Prostate gland (tissue), 2 donors: ENCODE data around the gene TEX22. TPM values are rescaled to one million over a fixed set of nuclear protein-coding genes. Genes with fewer than 3 reads are reported as not detected.

Source experiments
- DNase-seq: peaks from one replicate; pipeline ENCODE4 v3.0.0-alpha.2; 2019; ENCODE audit warnings: low spot score
- H3K27ac ChIP-seq, 2 donors: fragments of 200-600 bp; sonication (generic); 2 replicates each; pipeline ENCODE4 v1.5.1; 2017 to 2019
- H3K27me3 ChIP-seq: fragments of 200-600 bp; sonication (generic); replicated peaks from 2 replicates; pipeline ENCODE4 v1.5.1; 2019; ENCODE audit not compliant: insufficient read depth
- H3K36me3 ChIP-seq, 2 donors: fragments of 200-600 bp; sonication (generic); 1 replicate in 1 of 2; 2 replicates in 1 of 2; pipeline versions ENCODE4 v1.5.1 to v1.8.1; 2017 to 2019
- H3K4me1 ChIP-seq: fragments of 200-600 bp; sonication (generic); replicated peaks from 2 replicates; pipeline ENCODE4 v1.5.1; 2019
- H3K4me3 ChIP-seq, 2 donors: fragments of 200-600 bp; sonication (generic); 2 replicates each; pipeline ENCODE4 v1.5.1; 2017 to 2019
- H3K9me3 ChIP-seq: fragments of 200-600 bp; sonication (generic); 2 replicates; pipeline ENCODE4 v1.5.1; 2017
- CTCF ChIP-seq, 4 experiments: fragments of 200-600 bp in 2 of 4; fragments of 450-650 bp in 2 of 4; sonication (generic) in 2 of 4; IDR thresholded peaks; 1 replicate in 3 of 4; 2 replicates in 1 of 4; pipeline ENCODE4 v1.5.1; 2016 to 2019; ENCODE audit warnings: antibody characterized with exemption in 4 of 4, mild to moderate bottlenecking in 2 of 4, moderate library complexity in 2 of 4
- POLR2A ChIP-seq: fragments of 450-650 bp; IDR thresholded peaks from one replicate; pipeline ENCODE4 v1.6.1; 2016; ENCODE audit warnings: antibody characterized with exemption, mild to moderate bottlenecking
- POLR2AphosphoS5 ChIP-seq: sonication (generic); formaldehyde crosslinking; IDR thresholded peaks from one replicate; pipeline ENCODE4 v1.6.1; 2017; ENCODE audit warnings: antibody characterized with exemption
- WGBS: methylation state at CpG from one replicate; pipeline ENCODE4 v1.1.5; 2018; 5-methylcytosine and 5-hydroxymethylcytosine counted together
- intact Hi-C: fragments of 100-400 bp; cut with DNase I; formaldehyde crosslinking; loops from one replicate; pipeline ENCODE4 v1.14.2; 2022
- total RNA-seq, 2 donors: library from RNA; depleted of rRNA; stranded (reverse); fragments of >200 nt; gene quantifications; one replicate each; pipeline ENCODE4 v1.1.0, GENCODE V29; 2016

TEX22 gene
- total RNA-seq, 2 donors from 2014 or later: 0.57 to 0.73 TPM

- peak within 1 kb of the TSS; percentile 65 to 73 for H3K27ac ChIP-seq
- TF ChIP-seq POLR2A: no peak
- intact Hi-C loops: no loop called here
- no peak for DNase-seq
- no peaks in the 10 kb centered on the region for H3K27me3 ChIP-seq
- no peaks in the 10 kb centered on the region for H3K36me3 ChIP-seq
- 3% methylated on average over 62 of the region's 96 CpGs for WGBS
- H3K4me3 ChIP-seq: peak within 1 kb of the TSS; percentile 61 to 68
- peaks cover 10% of the 10 kb centered on the region for H3K4me1 ChIP-seq
- H3K9me3 ChIP-seq: no peaks in the 10 kb centered on the region
Measured at GRCh38 chr14:105419195-105420091, 21.1 kb downstream of the TEX22 start, which contains the start of gene MTA1. Gene MTA1, plus strand, starts transcription at chr14:105419827. Its CDS starts 209 bp downstream, at chr14:105420036.

- Histone ChIP-seq H3K9me3 (no peaks in the 10 kb centered on the region), H3K27me3 (no peaks in the 10 kb centered on the region), H3K4me1 (peaks cover 9% of the 10 kb centered on the region), H3K27ac (peak overlapping the region; percentile 55 to 61), H3K36me3 (no peaks in the 10 kb centered on the region), H3K4me3 (peak overlapping the region; percentile 61 to 68)
- intact Hi-C loops: no loop called here
- no peak for DNase-seq
- 5% methylated on average over 15 of the region's 67 CpGs for WGBS
- TF ChIP-seq CTCF (IDR thresholded peaks at IDR 0.05) (no peak), POLR2A (no peak), POLR2AphosphoS5 (no peak)
Measured at GRCh38 chr14:105420101-105420973, 22.0 kb downstream of the TEX22 start.

- H3K27me3 ChIP-seq: no peaks in the 10 kb centered on the region
- H3K36me3 ChIP-seq: no peaks in the 10 kb centered on the region
- TF ChIP-seq POLR2AphosphoS5 (no peak), CTCF (IDR thresholded peaks at IDR 0.05) (no peak), POLR2A (no peak)
- DNase-seq: no peak
- intact Hi-C loops: no loop called here
- no peaks in the 10 kb centered on the region for H3K9me3 ChIP-seq
- H3K27ac ChIP-seq: peak overlapping the region; percentile 55 to 61
- H3K4me1 ChIP-seq: peaks cover 9% of the 10 kb centered on the region
- 35% methylated on average over 23 of the region's 23 CpGs for WGBS
- peak overlapping the region; percentile 61 to 68 for H3K4me3 ChIP-seq
Measured at GRCh38 chr14:105420974-105421674, 22.8 kb downstream of the TEX22 start.

- no peak overlapping the region for H3K4me3 ChIP-seq
- intact Hi-C loops: no loop called here
- H3K27ac ChIP-seq: peak overlapping the region; percentile 55 to 61
- no peaks in the 10 kb centered on the region for H3K27me3 ChIP-seq
- DNase-seq: no peak
- H3K4me1 ChIP-seq: peaks cover 9% of the 10 kb centered on the region
- no peaks in the 10 kb centered on the region for H3K9me3 ChIP-seq
- H3K36me3 ChIP-seq: no peaks in the 10 kb centered on the region
- TF ChIP-seq POLR2AphosphoS5 (no peak), POLR2A (no peak), CTCF (IDR thresholded peaks at IDR 0.05) (no peak)
- whole genome bisulfite sequencing: 60% methylated on average over 24 of the region's 32 CpGs
Measured at GRCh38 chr14:105421723-105422615, 23.6 kb downstream of the TEX22 start.
